ENCODE measurements around the gene ANKH. TPM values are rescaled to one million over a fixed set of nuclear protein-coding genes. Genes with fewer than 3 reads are reported as not detected.

The ANKH gene
- total and polyA plus RNA-seq, 2 of the 13 experiments (the other 11 are each of a cell fraction or from before 2014, with no cell fraction given): 25.0 to 36.0 TPM

DNA sequence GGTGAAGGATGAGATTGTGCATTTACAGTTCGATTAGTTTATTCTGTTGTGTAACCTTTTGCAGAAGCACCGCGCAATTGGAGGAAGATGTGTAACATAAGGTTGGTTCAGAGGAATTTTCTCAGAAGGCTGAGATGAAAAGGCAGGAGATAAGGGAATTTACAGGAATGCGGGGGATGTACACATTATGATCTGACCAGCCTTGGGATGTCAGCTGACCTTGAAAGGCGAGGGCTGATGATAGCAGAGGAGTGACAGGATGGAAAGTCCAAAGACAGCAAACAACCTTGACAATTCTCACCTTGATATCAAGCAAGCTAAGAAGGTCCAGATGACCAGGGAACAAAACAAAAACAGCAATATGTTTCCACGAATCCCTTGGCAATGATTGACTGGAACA lies 118.3 kb downstream of the ANKH start (continued):
- TF ChIP-seq RARA (CRISPR knock-in tag; IDR thresholded peaks at IDR 0.05) (peak; percentile 54; the same call in 1 of the 2 replicates), TEAD3 (CRISPR knock-in tag; optimal IDR thresholded peaks at IDR 0.05; ENCODE audit: borderline replicate concordance) (peak; percentile 75), HMG20B (CRISPR knock-in tag; conservative IDR thresholded peaks at IDR 0.05) (peak; percentile 59; the same call in 1 of the 2 replicates), HDAC6 (IDR thresholded peaks at IDR 0.05; ENCODE audit: low read depth, low read length) (no peak), ZNF3 (CRISPR knock-in tag; IDR thresholded peaks at IDR 0.05) (no peak), ZNF782 (CRISPR knock-in tag; IDR thresholded peaks at IDR 0.05; ENCODE audit: borderline replicate concordance) (no peak), NFKBIZ (CRISPR knock-in tag; IDR thresholded peaks at IDR 0.05) (no peak), EP300 (IDR thresholded peaks at IDR 0.05; ENCODE audit: low read depth in 2 of 2, low read length in 2 of 2) (peak in 1 of 2 experiments; percentile 81; a peak in 2 of 4 replicates), EP300 (CRISPR knock-in tag; IDR thresholded peaks at IDR 0.05; ENCODE audit: borderline replicate concordance) (peak; percentile 92), MTA1 (CRISPR knock-in tag; IDR thresholded peaks at IDR 0.05; ENCODE audit: borderline replicate concordance) (no peak), KLF13 (CRISPR knock-in tag; IDR thresholded peaks at IDR 0.05) (no peak), SAP130 (CRISPR knock-in tag; IDR thresholded peaks at IDR 0.05; ENCODE audit: low read depth) (peak; percentile 28; the same call in 1 of the 2 replicates), BCL6 (CRISPR knock-in tag; IDR thresholded peaks at IDR 0.05) (peak; percentile 68), HNF4A (CRISPR knock-in tag; IDR thresholded peaks at IDR 0.05) (peak; percentile 77), FOXA1 (IDR thresholded peaks at IDR 0.05) (no peak), FOXA1 (CRISPR knock-in tag; IDR thresholded peaks at IDR 0.05) (peak; percentile 82), SOX6 (IDR thresholded peaks at IDR 0.05) (no peak), SOX6 (CRISPR knock-in tag; IDR thresholded peaks at IDR 0.05) (peak; percentile 49; the same call in 1 of the 2 replicates), ATAD3A (CRISPR knock-in tag; IDR thresholded peaks at IDR 0.05) (no peak), ZNF768 (CRISPR knock-in tag; IDR thresholded peaks at IDR 0.05) (no peak), SALL1 (CRISPR knock-in tag; IDR thresholded peaks at IDR 0.05) (peak; percentile 72), MIER3 (CRISPR knock-in tag; IDR thresholded peaks at IDR 0.05; ENCODE audit: borderline replicate concordance) (0 out of 2 replicates have a peak, but pooled peaks have one; percentile 31)
- TF ChIP-seq, protein P1, sequence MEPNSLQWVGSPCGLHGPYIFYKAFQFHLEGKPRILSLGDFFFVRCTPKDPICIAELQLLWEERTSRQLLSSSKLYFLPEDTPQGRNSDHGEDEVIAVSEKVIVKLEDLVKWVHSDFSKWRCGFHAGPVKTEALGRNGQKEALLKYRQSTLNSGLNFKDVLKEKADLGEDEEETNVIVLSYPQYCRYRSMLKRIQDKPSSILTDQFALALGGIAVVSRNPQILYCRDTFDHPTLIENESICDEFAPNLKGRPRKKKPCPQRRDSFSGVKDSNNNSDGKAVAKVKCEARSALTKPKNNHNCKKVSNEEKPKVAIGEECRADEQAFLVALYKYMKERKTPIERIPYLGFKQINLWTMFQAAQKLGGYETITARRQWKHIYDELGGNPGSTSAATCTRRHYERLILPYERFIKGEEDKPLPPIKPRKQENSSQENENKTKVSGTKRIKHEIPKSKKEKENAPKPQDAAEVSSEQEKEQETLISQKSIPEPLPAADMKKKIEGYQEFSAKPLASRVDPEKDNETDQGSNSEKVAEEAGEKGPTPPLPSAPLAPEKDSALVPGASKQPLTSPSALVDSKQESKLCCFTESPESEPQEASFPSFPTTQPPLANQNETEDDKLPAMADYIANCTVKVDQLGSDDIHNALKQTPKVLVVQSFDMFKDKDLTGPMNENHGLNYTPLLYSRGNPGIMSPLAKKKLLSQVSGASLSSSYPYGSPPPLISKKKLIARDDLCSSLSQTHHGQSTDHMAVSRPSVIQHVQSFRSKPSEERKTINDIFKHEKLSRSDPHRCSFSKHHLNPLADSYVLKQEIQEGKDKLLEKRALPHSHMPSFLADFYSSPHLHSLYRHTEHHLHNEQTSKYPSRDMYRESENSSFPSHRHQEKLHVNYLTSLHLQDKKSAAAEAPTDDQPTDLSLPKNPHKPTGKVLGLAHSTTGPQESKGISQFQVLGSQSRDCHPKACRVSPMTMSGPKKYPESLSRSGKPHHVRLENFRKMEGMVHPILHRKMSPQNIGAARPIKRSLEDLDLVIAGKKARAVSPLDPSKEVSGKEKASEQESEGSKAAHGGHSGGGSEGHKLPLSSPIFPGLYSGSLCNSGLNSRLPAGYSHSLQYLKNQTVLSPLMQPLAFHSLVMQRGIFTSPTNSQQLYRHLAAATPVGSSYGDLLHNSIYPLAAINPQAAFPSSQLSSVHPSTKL (CRISPR knock-in tag; IDR thresholded peaks at IDR 0.05): peak; percentile 86
- TF ChIP-seq, protein P2, sequence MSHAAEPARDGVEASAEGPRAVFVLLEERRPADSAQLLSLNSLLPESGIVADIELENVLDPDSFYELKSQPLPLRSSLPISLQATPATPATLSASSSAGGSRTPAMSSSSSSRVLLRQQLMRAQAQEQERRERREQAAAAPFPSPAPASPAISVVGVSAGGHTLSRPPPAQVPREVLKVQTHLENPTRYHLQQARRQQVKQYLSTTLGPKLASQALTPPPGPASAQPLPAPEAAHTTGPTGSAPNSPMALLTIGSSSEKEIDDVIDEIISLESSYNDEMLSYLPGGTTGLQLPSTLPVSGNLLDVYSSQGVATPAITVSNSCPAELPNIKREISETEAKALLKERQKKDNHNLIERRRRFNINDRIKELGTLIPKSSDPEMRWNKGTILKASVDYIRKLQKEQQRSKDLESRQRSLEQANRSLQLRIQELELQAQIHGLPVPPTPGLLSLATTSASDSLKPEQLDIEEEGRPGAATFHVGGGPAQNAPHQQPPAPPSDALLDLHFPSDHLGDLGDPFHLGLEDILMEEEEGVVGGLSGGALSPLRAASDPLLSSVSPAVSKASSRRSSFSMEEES (CRISPR knock-in tag; IDR thresholded peaks at IDR 0.05): peak; percentile 28; the same call in 1 of the 2 replicates
- TF ChIP-seq, protein P3, sequence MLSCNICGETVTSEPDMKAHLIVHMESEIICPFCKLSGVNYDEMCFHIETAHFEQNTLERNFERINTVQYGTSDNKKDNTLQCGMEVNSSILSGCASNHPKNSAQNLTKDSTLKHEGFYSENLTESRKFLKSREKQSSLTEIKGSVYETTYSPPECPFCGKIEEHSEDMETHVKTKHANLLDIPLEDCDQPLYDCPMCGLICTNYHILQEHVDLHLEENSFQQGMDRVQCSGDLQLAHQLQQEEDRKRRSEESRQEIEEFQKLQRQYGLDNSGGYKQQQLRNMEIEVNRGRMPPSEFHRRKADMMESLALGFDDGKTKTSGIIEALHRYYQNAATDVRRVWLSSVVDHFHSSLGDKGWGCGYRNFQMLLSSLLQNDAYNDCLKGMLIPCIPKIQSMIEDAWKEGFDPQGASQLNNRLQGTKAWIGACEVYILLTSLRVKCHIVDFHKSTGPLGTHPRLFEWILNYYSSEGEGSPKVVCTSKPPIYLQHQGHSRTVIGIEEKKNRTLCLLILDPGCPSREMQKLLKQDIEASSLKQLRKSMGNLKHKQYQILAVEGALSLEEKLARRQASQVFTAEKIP (CRISPR knock-in tag; IDR thresholded peaks at IDR 0.05; ENCODE audit: borderline replicate concordance): no peak
- TF ChIP-seq, protein P4, sequence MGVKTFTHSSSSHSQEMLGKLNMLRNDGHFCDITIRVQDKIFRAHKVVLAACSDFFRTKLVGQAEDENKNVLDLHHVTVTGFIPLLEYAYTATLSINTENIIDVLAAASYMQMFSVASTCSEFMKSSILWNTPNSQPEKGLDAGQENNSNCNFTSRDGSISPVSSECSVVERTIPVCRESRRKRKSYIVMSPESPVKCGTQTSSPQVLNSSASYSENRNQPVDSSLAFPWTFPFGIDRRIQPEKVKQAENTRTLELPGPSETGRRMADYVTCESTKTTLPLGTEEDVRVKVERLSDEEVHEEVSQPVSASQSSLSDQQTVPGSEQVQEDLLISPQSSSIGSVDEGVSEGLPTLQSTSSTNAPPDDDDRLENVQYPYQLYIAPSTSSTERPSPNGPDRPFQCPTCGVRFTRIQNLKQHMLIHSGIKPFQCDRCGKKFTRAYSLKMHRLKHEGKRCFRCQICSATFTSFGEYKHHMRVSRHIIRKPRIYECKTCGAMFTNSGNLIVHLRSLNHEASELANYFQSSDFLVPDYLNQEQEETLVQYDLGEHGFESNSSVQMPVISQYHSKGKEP (CRISPR knock-in tag; IDR thresholded peaks at IDR 0.05): no peak
